IMR-90 (cell line): ENCODE measurements around the gene CLEC2D. TPM values are rescaled to one million over a fixed set of nuclear protein-coding genes. Genes with fewer than 3 reads are reported as not detected.

ENCODE experiments used
- ATAC-seq: fragments of 200-7000 bp; cut with Tn5 transposase; 2 replicates; pipeline ENCODE4 v1.9.1; 2020; ENCODE audit warnings: low read depth, mild to moderate bottlenecking, moderate library complexity
- BruUV-seq: library from RNA; stranded (reverse); fragments of 400-500 nt; replicated peaks from 2 replicates; lab custom pipeline; 2021; lab: Mats Ljungman, UMichigan
- CTCF ChIA-PET: fragments of 300-600 bp; formaldehyde crosslinking; extraction: SDS; loops from one replicate; lab custom pipeline; 2021; ENCODE audit warnings: antibody characterized with exemption; lab: Yijun Ruan, JAX
- POLR2A ChIA-PET: fragments of 300-600 bp; sonication (Branson Sonifier 250); formaldehyde crosslinking; loops from one replicate; lab custom pipeline; 2022; ENCODE audit warnings: antibody characterized with exemption; ENCODE audit not compliant: unreplicated experiment; lab: Charles Lee
- DNase-seq: peaks from one replicate; pipeline ENCODE4 v3.0.0; 2013
- H2AFZ ChIP-seq: replicated peaks from 2 replicates; pipeline ENCODE3; 2013; ENCODE audit warnings: low read length, mild to moderate bottlenecking; ENCODE audit not compliant: poor library complexity
- H2AK5ac ChIP-seq: 2 replicates; pipeline ENCODE4 v1.6.1; 2013; ENCODE audit warnings: low read depth, low read length, inconsistent platforms
- H2AK9ac ChIP-seq: replicated peaks from 2 replicates; pipeline ENCODE3; 2013; ENCODE audit warnings: mild to moderate bottlenecking, low read depth, low read length, moderate library complexity; ENCODE audit not compliant: poor library complexity
- H2BK120ac ChIP-seq: 2 replicates; pipeline ENCODE4 v1.6.1; 2013; ENCODE audit warnings: low read depth, low read length, inconsistent platforms
- H2BK15ac ChIP-seq: 3 replicates; pipeline ENCODE4 v1.6.1; 2013; ENCODE audit warnings: low read depth, low read length, inconsistent platforms
- H2BK20ac ChIP-seq: 2 replicates; pipeline ENCODE4 v1.6.1; 2013; ENCODE audit warnings: low read depth, mild to moderate bottlenecking, inconsistent platforms, low read length, moderate library complexity
- H2BK5ac ChIP-seq: 2 replicates; pipeline ENCODE4 v1.6.1; 2013; ENCODE audit warnings: mild to moderate bottlenecking, low read depth, low read length, inconsistent platforms; ENCODE audit not compliant: poor library complexity, severe bottlenecking
- H3K14ac ChIP-seq: replicated peaks from 2 replicates; pipeline ENCODE4 v1.6.1; 2013; ENCODE audit warnings: low read depth, low read length, inconsistent platforms
- H3K18ac ChIP-seq: 2 replicates; pipeline ENCODE4 v1.6.1; 2013; ENCODE audit warnings: low read depth, low read length, control low read depth
- H3K23ac ChIP-seq: 2 replicates; pipeline ENCODE4 v1.6.1; 2013; ENCODE audit warnings: low read depth, low read length, inconsistent platforms
- H3K27ac ChIP-seq: 2 replicates; pipeline ENCODE4 v1.5.1; 2013; ENCODE audit warnings: mild to moderate bottlenecking, control low read depth, low read length; ENCODE audit not compliant: insufficient read depth
- H3K27me3 ChIP-seq: 2 replicates; pipeline ENCODE4 v1.6.1; 2013; ENCODE audit warnings: low read length; ENCODE audit not compliant: control insufficient read depth, insufficient read depth
- H3K36me3 ChIP-seq: 2 replicates; pipeline ENCODE4 v1.6.1; 2013; ENCODE audit warnings: low read length, mixed read lengths; ENCODE audit not compliant: control insufficient read depth, insufficient read depth
- H3K4ac ChIP-seq: 2 replicates; pipeline ENCODE4 v1.6.1; 2013; ENCODE audit warnings: low read depth, low read length, inconsistent platforms
- H3K4me1 ChIP-seq: 2 replicates; pipeline ENCODE4 v1.6.1; 2013; ENCODE audit warnings: low read length, mixed read lengths; ENCODE audit not compliant: control insufficient read depth, insufficient read depth
- H3K4me2 ChIP-seq: 2 replicates; pipeline ENCODE4 v1.6.1; 2013; ENCODE audit warnings: low read depth, mild to moderate bottlenecking, control low read depth, low read length, moderate library complexity
- H3K4me3 ChIP-seq: 2 replicates; pipeline ENCODE4 v1.5.1; 2013; ENCODE audit warnings: low read depth, mild to moderate bottlenecking, control low read depth, low read length, moderate library complexity; ENCODE audit not compliant: insufficient read depth
- H3K56ac ChIP-seq: 2 replicates; pipeline ENCODE4 v1.6.1; 2013; ENCODE audit warnings: low read length, inconsistent platforms; ENCODE audit not compliant: insufficient read depth; ENCODE audit errors: extremely low read depth
- H3K79me1 ChIP-seq, 2 experiments: 2 replicates each; pipeline ENCODE4 v1.6.1; 2013; ENCODE audit warnings: low read length in 2 of 2, inconsistent platforms in 1 of 2, low read depth in 1 of 2
- H3K9ac ChIP-seq: 2 replicates; pipeline ENCODE4 v1.6.1; 2013; ENCODE audit warnings: low read depth, low read length, control low read depth
- H3K9me1 ChIP-seq: 2 replicates; pipeline ENCODE4 v1.6.1; 2013; ENCODE audit warnings: low read length, inconsistent platforms; ENCODE audit not compliant: insufficient read depth
- H3K9me3 ChIP-seq: 2 replicates; pipeline ENCODE4 v1.6.1; 2013; ENCODE audit warnings: low read length; ENCODE audit not compliant: control insufficient read depth, insufficient read depth
- H4K20me1 ChIP-seq: 2 replicates; pipeline ENCODE4 v1.6.1; 2013; ENCODE audit warnings: low read length, inconsistent platforms; ENCODE audit not compliant: insufficient read depth
- H4K5ac ChIP-seq: 2 replicates; pipeline ENCODE4 v1.6.1; 2013; ENCODE audit warnings: mild to moderate bottlenecking, low read depth, low read length, control low read depth
- H4K8ac ChIP-seq, 2 experiments: 2 replicates each; pipeline ENCODE4 v1.6.1; 2013; ENCODE audit warnings: low read depth in 2 of 2, low read length in 2 of 2, control low read depth in 1 of 2, inconsistent platforms in 1 of 2
- H4K91ac ChIP-seq: 2 replicates; pipeline ENCODE4 v1.6.1; 2013; ENCODE audit warnings: low read depth, low read length, inconsistent platforms; ENCODE audit not compliant: insufficient read depth
- BHLHE40 ChIP-seq: fragments of 150-350 bp; IDR thresholded peaks from 2 replicates; pipeline ENCODE4 v1.6.1; 2016; ENCODE audit warnings: mild to moderate bottlenecking, low read depth, low read length
- CEBPB ChIP-seq: IDR thresholded peaks from 2 replicates; pipeline ENCODE4 v1.6.1; 2012; ENCODE audit warnings: low read depth, low read length, improper control_type of control experiment
- CHD1 ChIP-seq: IDR thresholded peaks from 2 replicates; pipeline ENCODE4 v1.6.1; 2012; ENCODE audit warnings: low read depth, low read length, improper control_type of control experiment
- FOS ChIP-seq: fragments of 150-350 bp; IDR thresholded peaks from 2 replicates; pipeline ENCODE4 v1.6.1; 2016; ENCODE audit warnings: low read depth, low read length
- MAFK ChIP-seq: IDR thresholded peaks from 2 replicates; pipeline ENCODE4 v1.6.1; 2012; ENCODE audit warnings: low read depth, low read length, improper control_type of control experiment
- MAZ ChIP-seq: IDR thresholded peaks from 2 replicates; pipeline ENCODE4 v1.6.1; 2012; ENCODE audit warnings: low read depth, mild to moderate bottlenecking, low read length, improper control_type of control experiment, moderate library complexity, borderline replicate concordance
- MXI1 ChIP-seq: IDR thresholded peaks from 2 replicates; pipeline ENCODE4 v1.6.1; 2012; ENCODE audit warnings: low read depth, mild to moderate bottlenecking, low read length, moderate library complexity, borderline replicate concordance
- NFE2L2 ChIP-seq: fragments of 150-350 bp; IDR thresholded peaks from 2 replicates; pipeline ENCODE4 v1.6.1; 2016; ENCODE audit warnings: low read depth, mild to moderate bottlenecking, low read length
- POLR2A ChIP-seq: IDR thresholded peaks from 2 replicates; pipeline ENCODE4 v1.6.1; 2012; ENCODE audit warnings: mild to moderate bottlenecking, low read depth, low read length
- RAD21 ChIP-seq: IDR thresholded peaks from 2 replicates; pipeline ENCODE4 v1.6.1; 2012; ENCODE audit warnings: low read length, improper control_type of control experiment
- RCOR1 ChIP-seq: IDR thresholded peaks from 2 replicates; pipeline ENCODE4 v1.6.1; 2012; ENCODE audit warnings: mild to moderate bottlenecking, low read length, improper control_type of control experiment; ENCODE audit not compliant: insufficient replicate concordance
- RFX5 ChIP-seq: IDR thresholded peaks from 2 replicates; pipeline ENCODE4 v1.8.0; 2012; ENCODE audit warnings: low read depth, mild to moderate bottlenecking, low read length, moderate library complexity
- SMC3 ChIP-seq: fragments of 150-350 bp; IDR thresholded peaks from 2 replicates; pipeline ENCODE4 v1.6.1; 2016; ENCODE audit warnings: low read depth, mild to moderate bottlenecking, antibody characterized with exemption, low read length, moderate library complexity
- USF2 ChIP-seq: fragments of 150-350 bp; IDR thresholded peaks from 2 replicates; pipeline ENCODE4 v1.6.1; 2017; ENCODE audit warnings: mild to moderate bottlenecking, antibody characterized with exemption, low read length, low read depth
- WGBS, 2 experiments: methylation state at CpG; one replicate each; pipeline versions ENCODE4 v1.1.5 to v1.1.7; 2013; ENCODE audit warnings: missing lambda C conversion rate in 2 of 2; ENCODE audit not compliant: insufficient read length in 1 of 2; ENCODE audit errors: extremely low coverage in 2 of 2; 5-methylcytosine and 5-hydroxymethylcytosine counted together
- dilution Hi-C: fragments of 300-500 bp; cut with HindIII; formaldehyde crosslinking; loops from one replicate; pipeline ENCODE4 v1.14.3; 2018; ENCODE audit warnings: low sequenced_read_pairs; ENCODE audit not compliant: unreplicated experiment
- in situ Hi-C: fragments of 300-500 bp; cut with MboI; formaldehyde crosslinking; loops from 3 replicates; pipeline ENCODE4 v1.14.3; 2019; ENCODE audit warnings: low sequenced_read_pairs, inconsistent platforms, mixed read lengths
- intact Hi-C: fragments of 100-400 bp; cut with micrococcal nuclease; formaldehyde crosslinking; loops from 2 replicates; pipeline ENCODE4 v1.10.0; 2022
- polyA plus RNA-seq, 3 experiments: library from polyadenylated mRNA; depleted of rRNA; stranded (reverse); fragments of >200 nt; gene quantifications; 2 replicates each; pipeline ENCODE4 v1.2.3, GENCODE V29; 2012; ENCODE audit warnings: low replicate concordance in 1 of 3
- total RNA-seq: library from RNA; depleted of rRNA; stranded (reverse); fragments of >200 nt; gene quantifications from 2 replicates; pipeline ENCODE4 v1.2.3, GENCODE V29; 2012
- TF ChIP-seq, protein P1 (sequence below): fragments of 150-350 bp; IDR thresholded peaks from 2 replicates; pipeline ENCODE4 v1.6.1; 2016; ENCODE audit warnings: low read depth, mild to moderate bottlenecking, low read length, moderate library complexity, borderline replicate concordance
- TF ChIP-seq, protein P2 (sequence below): conservative IDR thresholded peaks from 2 replicates; pipeline ENCODE4 v1.5.1; 2012; ENCODE audit warnings: mild to moderate bottlenecking, low read depth, low read length, improper control_type of control experiment

Gene CLEC2D
- total and polyA plus RNA-seq, 2 of the 4 experiments (the other 2 are of a cell fraction): 0.72 to 1.2 TPM

DNA sequence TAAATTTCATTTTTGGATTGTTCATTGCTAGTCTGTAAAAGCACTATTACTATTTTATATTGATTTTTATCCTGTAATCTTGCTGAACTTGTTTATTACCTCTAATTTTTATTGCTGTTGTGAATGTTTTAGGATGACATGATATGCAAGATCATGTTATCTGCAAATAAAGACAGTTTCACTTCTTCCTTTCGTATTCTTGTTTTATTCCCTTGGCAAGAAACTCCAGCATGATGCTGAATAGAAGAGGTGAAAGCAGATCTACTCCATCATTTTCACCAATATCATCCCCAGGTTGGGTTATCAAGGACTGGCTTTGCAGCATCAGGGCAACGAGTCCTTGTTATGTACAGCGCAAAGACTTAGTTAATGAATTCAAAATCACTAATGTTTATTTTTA lies 66.1 kb downstream of the CLEC2D start:
- Histone ChIP-seq H3K23ac (no peak overlapping the region), H2AK5ac (no peak overlapping the region), H4K20me1 (no peaks in the 10 kb centered on the region), H2BK5ac (no peak overlapping the region), H2AFZ (no peak overlapping the region), H3K4me1 (no peaks in the 10 kb centered on the region), H2AK9ac (no peak overlapping the region), H4K91ac (no peak overlapping the region), H3K4me2 (no peak overlapping the region), H4K8ac (no peak overlapping the region), H3K18ac (no peak overlapping the region), H2BK20ac (no peak overlapping the region), H3K27me3 (peaks cover 2% of the 10 kb centered on the region), H3K36me3 (no peaks in the 10 kb centered on the region), H2BK120ac (no peak overlapping the region), H3K9me3 (no peaks in the 10 kb centered on the region), H3K14ac (no peak overlapping the region), H3K9ac (no peak overlapping the region), H3K4ac (no peak overlapping the region), H3K4me3 (no peak overlapping the region), H3K56ac (no peak overlapping the region), H3K9me1 (no peaks in the 10 kb centered on the region), H3K27ac (no peak overlapping the region), H2BK15ac (no peak overlapping the region), H4K5ac (no peak overlapping the region), H3K79me1 (no peaks in the 10 kb centered on the region)
- ChIA-PET POLR2A (no interaction called here), CTCF (no interaction called here)
- intact Hi-C loops (no loop called here), dilution Hi-C loops (no loop called here), in situ Hi-C loops (no loop called here)
- no peak for TF ChIP-seq RCOR1
- TF ChIP-seq FOS: no peak
- TF ChIP-seq, protein P1, sequence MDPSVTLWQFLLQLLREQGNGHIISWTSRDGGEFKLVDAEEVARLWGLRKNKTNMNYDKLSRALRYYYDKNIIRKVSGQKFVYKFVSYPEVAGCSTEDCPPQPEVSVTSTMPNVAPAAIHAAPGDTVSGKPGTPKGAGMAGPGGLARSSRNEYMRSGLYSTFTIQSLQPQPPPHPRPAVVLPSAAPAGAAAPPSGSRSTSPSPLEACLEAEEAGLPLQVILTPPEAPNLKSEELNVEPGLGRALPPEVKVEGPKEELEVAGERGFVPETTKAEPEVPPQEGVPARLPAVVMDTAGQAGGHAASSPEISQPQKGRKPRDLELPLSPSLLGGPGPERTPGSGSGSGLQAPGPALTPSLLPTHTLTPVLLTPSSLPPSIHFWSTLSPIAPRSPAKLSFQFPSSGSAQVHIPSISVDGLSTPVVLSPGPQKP: no peak
- no peak for TF ChIP-seq SMC3
- TF ChIP-seq CEBPB: no peak
- TF ChIP-seq MAFK: no peak
- no peak for TF ChIP-seq BHLHE40
- TF ChIP-seq USF2: no peak
- no peak for TF ChIP-seq NFE2L2
- TF ChIP-seq POLR2A: no peak
- no peak for TF ChIP-seq CHD1
- TF ChIP-seq, protein P2, sequence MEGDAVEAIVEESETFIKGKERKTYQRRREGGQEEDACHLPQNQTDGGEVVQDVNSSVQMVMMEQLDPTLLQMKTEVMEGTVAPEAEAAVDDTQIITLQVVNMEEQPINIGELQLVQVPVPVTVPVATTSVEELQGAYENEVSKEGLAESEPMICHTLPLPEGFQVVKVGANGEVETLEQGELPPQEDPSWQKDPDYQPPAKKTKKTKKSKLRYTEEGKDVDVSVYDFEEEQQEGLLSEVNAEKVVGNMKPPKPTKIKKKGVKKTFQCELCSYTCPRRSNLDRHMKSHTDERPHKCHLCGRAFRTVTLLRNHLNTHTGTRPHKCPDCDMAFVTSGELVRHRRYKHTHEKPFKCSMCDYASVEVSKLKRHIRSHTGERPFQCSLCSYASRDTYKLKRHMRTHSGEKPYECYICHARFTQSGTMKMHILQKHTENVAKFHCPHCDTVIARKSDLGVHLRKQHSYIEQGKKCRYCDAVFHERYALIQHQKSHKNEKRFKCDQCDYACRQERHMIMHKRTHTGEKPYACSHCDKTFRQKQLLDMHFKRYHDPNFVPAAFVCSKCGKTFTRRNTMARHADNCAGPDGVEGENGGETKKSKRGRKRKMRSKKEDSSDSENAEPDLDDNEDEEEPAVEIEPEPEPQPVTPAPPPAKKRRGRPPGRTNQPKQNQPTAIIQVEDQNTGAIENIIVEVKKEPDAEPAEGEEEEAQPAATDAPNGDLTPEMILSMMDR: no peak
- no peak for TF ChIP-seq RAD21
- TF ChIP-seq MAZ: no peak
- TF ChIP-seq MXI1: no peak
- no peak for TF ChIP-seq RFX5
- WGBS, 2 experiments: no CpG with 5 or more reads among the region's 3 CpGs
- no TSS peak for BruUV-seq
- DNase-seq (no peak), ATAC-seq (no peak)
